Transverse colon (tissue), 4 donors: ENCODE measurements around the gene DAP3. TPM values are rescaled to one million over a fixed set of nuclear protein-coding genes. Genes with fewer than 3 reads are reported as not detected.
"Not testable (repeated sequence)": the region's sequence is repeated elsewhere in the genome, so short reads cannot be mapped to it uniquely, and the experiment has no call there.

Experiments
- DNase-seq: peaks from one replicate; pipeline ENCODE4 v3.0.0-alpha.2; 2019
- H3K27ac ChIP-seq, 4 donors: fragments of 200-600 bp; sonication (generic); 2 replicates each; pipeline ENCODE4 v1.5.1; 2016 to 2018; ENCODE audit warnings: inconsistent platforms in 4 of 4
- H3K27me3 ChIP-seq: fragments of 200-600 bp; sonication (generic); 2 replicates; pipeline ENCODE4 v1.5.1; 2017; ENCODE audit warnings: inconsistent platforms
- H3K36me3 ChIP-seq, 4 donors: fragments of 200-600 bp; sonication (generic); 2 replicates each; pipeline ENCODE4 v1.5.1; 2017 to 2019; ENCODE audit warnings: inconsistent platforms in 4 of 4
- H3K4me1 ChIP-seq, 4 donors: fragments of 200-600 bp; sonication (generic); 2 replicates each; pipeline ENCODE4 v1.5.1; 2017 to 2020; ENCODE audit warnings: inconsistent platforms in 4 of 4
- H3K4me3 ChIP-seq, 4 donors: fragments of 200-600 bp; sonication (generic); 1 replicate in 1 of 4; 2 replicates in 3 of 4; pipeline versions ENCODE4 v1.5.1 to v1.6.1; 2017 to 2019; ENCODE audit warnings: inconsistent platforms in 4 of 4
- H3K9me3 ChIP-seq, 2 donors: fragments of 200-600 bp; sonication (generic); 2 replicates each; pipeline ENCODE4 v1.5.1; 2017 to 2019; ENCODE audit warnings: inconsistent platforms in 2 of 2
- EP300 ChIP-seq: sonication (generic); formaldehyde crosslinking; IDR thresholded peaks from one replicate; pipeline ENCODE4 v1.6.1; 2017; ENCODE audit warnings: antibody characterized with exemption, low read depth
- POLR2A ChIP-seq: fragments of 450-650 bp; IDR thresholded peaks from one replicate; pipeline ENCODE4 v1.6.1; 2016; ENCODE audit warnings: antibody characterized with exemption, mild to moderate bottlenecking, moderate library complexity
- POLR2AphosphoS5 ChIP-seq, 3 donors: sonication (generic); formaldehyde crosslinking; IDR thresholded peaks; one replicate each; pipeline ENCODE4 v1.6.1; 2016; ENCODE audit warnings: antibody characterized with exemption in 3 of 3
- WGBS, 2 donors: methylation state at CpG; one replicate each; pipeline ENCODE4 v1.1.5; 2018; ENCODE audit warnings: low coverage in 1 of 2; 5-methylcytosine and 5-hydroxymethylcytosine counted together
- in situ Hi-C, 4 donors: fragments of 200-750 bp; cut with MboI; loops; one replicate each; pipeline versions ENCODE4 v1.15.0 to v1.15.1; 2017; ENCODE audit warnings: low sequenced_read_pairs in 3 of 4, low pct_ligation_motif_present in 1 of 4, low pct_unique_long_range_greater_than_20kb in 1 of 4
- intact Hi-C: fragments of 100-400 bp; cut with DNase I; formaldehyde crosslinking; loops from one replicate; pipeline ENCODE4 v1.15.1; 2023; ENCODE audit warnings: low total_unique reads
- total RNA-seq, 4 donors: library from RNA; depleted of rRNA; stranded (reverse); fragments of >200 nt; gene quantifications; one replicate each; pipeline ENCODE4 v1.1.0, GENCODE V29; 2016
- TF ChIP-seq, protein P1 (sequence below), 5 experiments: fragments of 200-600 bp in 3 of 5; fragments of 450-650 bp in 2 of 5; sonication (generic) in 3 of 5; IDR thresholded peaks; 1 replicate in 2 of 5; 2 replicates in 3 of 5; pipeline ENCODE4 v1.5.1; 2016 to 2017; ENCODE audit warnings: antibody characterized with exemption in 5 of 5, inconsistent platforms in 3 of 5, mild to moderate bottlenecking in 2 of 5, moderate library complexity in 1 of 5

Gene DAP3
- total RNA-seq, 4 donors from 2014 or later, result 81.9 to 134 (median 106) TPM

DNA sequence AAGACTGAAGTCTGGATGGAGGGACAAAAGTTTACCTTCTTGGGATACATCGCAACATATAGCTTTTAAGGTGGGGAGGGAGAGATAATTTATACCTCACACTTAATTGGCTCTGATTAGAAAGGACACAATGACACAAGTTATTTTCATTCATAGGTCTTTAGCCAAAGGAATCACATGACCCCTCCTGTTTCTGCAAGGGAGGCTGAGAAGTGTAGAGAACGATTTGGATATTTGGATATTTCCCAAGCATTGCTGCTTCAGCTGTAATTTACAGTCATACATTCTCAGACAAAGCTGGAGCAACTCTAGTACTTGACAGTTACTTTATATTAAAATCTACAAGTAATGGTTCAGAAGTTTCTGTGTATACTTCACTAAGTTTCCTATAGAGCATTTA lies 24.2 kb downstream of the DAP3 start:
- TF ChIP-seq, protein P1, sequence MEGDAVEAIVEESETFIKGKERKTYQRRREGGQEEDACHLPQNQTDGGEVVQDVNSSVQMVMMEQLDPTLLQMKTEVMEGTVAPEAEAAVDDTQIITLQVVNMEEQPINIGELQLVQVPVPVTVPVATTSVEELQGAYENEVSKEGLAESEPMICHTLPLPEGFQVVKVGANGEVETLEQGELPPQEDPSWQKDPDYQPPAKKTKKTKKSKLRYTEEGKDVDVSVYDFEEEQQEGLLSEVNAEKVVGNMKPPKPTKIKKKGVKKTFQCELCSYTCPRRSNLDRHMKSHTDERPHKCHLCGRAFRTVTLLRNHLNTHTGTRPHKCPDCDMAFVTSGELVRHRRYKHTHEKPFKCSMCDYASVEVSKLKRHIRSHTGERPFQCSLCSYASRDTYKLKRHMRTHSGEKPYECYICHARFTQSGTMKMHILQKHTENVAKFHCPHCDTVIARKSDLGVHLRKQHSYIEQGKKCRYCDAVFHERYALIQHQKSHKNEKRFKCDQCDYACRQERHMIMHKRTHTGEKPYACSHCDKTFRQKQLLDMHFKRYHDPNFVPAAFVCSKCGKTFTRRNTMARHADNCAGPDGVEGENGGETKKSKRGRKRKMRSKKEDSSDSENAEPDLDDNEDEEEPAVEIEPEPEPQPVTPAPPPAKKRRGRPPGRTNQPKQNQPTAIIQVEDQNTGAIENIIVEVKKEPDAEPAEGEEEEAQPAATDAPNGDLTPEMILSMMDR (IDR thresholded peaks at IDR 0.05), result no peak
- TF ChIP-seq EP300 (no peak), POLR2A (no peak), POLR2AphosphoS5 (IDR thresholded peaks at IDR 0.05) (no peak)
- no peaks in the 10 kb centered on the region for H3K4me1 ChIP-seq
- intact Hi-C loops (no loop called here), in situ Hi-C loops (no loop called here)
- H3K36me3 ChIP-seq, result no peaks in the 10 kb centered on the region
- H3K4me3 ChIP-seq, result no peak overlapping the region
- no peaks in the 10 kb centered on the region for H3K27me3 ChIP-seq
- no peak overlapping the region for H3K27ac ChIP-seq
- no peak for DNase-seq
- WGBS, 2 donors, result 69 to 88% methylated on average over 2 of the region's 2 CpGs
- no peaks in the 10 kb centered on the region for H3K9me3 ChIP-seq

DNA sequence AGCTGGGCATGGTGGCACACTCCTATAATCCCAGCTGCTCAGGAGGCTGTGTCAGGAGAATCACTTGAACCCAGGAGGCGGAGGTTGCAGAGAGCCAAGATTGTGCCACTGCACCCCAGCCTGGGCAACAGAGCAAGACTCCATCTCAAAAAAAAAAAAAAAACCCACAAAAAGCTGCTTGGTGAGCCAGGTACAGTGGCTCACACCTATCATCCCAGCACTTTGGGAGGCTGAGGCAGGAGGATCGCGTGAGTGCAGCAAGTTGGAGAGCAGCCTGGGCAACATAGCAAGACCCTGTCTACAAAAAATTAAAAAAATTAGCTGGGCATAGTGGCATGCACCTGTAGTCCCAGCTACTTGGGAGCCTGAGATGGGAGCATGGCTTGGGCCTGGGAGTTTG lies 26.2 kb downstream of the DAP3 start:
- H3K9me3 ChIP-seq, intact Hi-C loops, DNase-seq, H3K27ac ChIP-seq, H3K4me3 ChIP-seq, in situ Hi-C loops, H3K27me3 ChIP-seq, H3K4me1 ChIP-seq, H3K36me3 ChIP-seq: not testable (repeated sequence)
- 97 to 100% methylated on average over 2 to 3 of the region's 3 CpGs for WGBS, 2 donors

DNA sequence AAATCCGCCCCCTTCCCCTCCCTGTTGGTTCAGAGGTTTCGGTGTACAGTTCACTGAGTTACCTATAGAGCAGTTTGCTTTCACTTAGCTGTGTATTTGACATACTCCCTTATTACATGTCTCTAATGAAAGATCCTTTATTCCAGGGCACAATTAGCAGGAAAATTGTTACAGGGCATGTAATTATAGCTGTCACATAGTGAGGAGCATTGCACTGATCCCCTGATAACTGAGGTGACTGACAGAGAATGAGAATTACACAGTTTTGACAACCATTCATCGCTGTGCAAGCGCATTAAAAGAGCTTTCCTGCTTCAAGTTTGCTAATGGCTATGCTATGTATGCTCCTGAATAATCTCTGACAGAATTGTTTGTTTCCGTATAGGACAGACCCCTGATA lies 26.9 kb downstream of the DAP3 start:
- intact Hi-C loops (no loop called here), in situ Hi-C loops (no loop called here)
- no peak for DNase-seq
- no peak overlapping the region for H3K27ac ChIP-seq
- TF ChIP-seq, protein P1 (IDR thresholded peaks at IDR 0.05), result no peak
- TF ChIP-seq POLR2A, result no peak
- no peak for TF ChIP-seq POLR2AphosphoS5 (IDR thresholded peaks at IDR 0.05)
- no peak for TF ChIP-seq EP300
- no peaks in the 10 kb centered on the region for H3K36me3 ChIP-seq
- no peaks in the 10 kb centered on the region for H3K27me3 ChIP-seq
- H3K4me3 ChIP-seq, result no peak overlapping the region
- H3K9me3 ChIP-seq, result no peaks in the 10 kb centered on the region
- no peaks in the 10 kb centered on the region for H3K4me1 ChIP-seq
- WGBS, 2 donors, result 94 to 100% methylated on average over 3 to 5 of the region's 5 CpGs

DNA sequence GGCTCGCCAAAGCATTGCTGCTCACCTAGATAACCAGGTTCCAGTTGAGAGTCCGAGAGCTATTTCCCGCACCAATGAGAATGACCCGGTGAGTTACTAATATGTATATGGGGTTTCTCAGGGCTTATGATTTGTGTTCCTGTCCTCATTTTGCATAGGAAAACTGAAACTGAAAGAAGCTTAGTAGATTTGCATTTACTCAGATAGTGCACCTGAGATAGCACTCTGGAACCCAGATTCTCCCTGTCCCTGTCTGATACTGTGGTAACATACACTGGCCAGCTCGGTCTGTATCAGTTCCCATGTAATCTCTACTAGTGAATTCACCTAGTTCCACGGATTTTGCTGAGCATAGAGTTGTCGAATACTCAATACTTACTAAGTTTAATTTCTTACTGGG lies 28.1 kb downstream of the DAP3 start:
- TF ChIP-seq, protein P1 (IDR thresholded peaks at IDR 0.05), result no peak
- no peak for TF ChIP-seq POLR2AphosphoS5 (IDR thresholded peaks at IDR 0.05)
- no peak for TF ChIP-seq POLR2A
- no peak for TF ChIP-seq EP300
- intact Hi-C loops (no loop called here), in situ Hi-C loops (no loop called here)
- no peak overlapping the region for H3K27ac ChIP-seq
- H3K36me3 ChIP-seq, result peaks cover 0 to 2% (median 0%) of the 10 kb centered on the region in 4 donors
- H3K9me3 ChIP-seq, result no peaks in the 10 kb centered on the region
- H3K27me3 ChIP-seq, result no peaks in the 10 kb centered on the region
- peak; percentile 17 for DNase-seq
- 75 to 81% methylated on average over 6 to 7 of the region's 7 CpGs for WGBS, 2 donors
- H3K4me3 ChIP-seq, result no peak overlapping the region
- no peaks in the 10 kb centered on the region for H3K4me1 ChIP-seq

DNA sequence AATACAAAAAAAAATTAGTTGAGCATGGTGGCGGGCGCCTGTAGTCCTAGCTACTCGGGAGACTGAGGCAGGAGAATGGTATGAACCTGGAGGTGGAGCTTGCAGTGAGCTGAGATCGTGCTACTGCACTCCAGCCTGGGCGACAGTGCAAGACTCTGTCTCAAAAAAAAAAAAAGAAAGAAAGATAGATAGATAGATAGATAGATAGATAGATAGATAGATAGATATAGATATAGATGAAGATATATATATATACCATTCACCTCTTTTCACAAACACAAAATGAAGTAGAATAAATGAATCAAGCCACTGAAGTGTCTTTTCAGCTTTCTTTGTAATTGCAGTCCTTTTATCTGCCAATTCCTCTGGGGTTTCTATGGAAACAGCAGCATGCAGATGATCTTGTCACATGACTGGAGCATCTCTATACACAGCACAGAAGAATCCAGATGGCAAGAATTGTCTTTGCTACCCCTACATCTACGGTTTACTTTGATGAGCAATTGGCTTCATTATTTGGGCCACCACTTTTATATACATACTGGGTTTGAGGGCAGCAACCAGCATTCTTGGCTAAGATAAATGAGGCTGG lies 29.7 kb downstream of the DAP3 start:
- DNase-seq, H3K4me3 ChIP-seq, H3K27ac ChIP-seq, H3K27me3 ChIP-seq, H3K4me1 ChIP-seq, intact Hi-C loops, H3K9me3 ChIP-seq, H3K36me3 ChIP-seq, in situ Hi-C loops: not testable (repeated sequence)
- 96 to 100% methylated on average over 1 to 6 of the region's 6 CpGs for WGBS, 2 donors
